GM23338 (cell line): Measurements from ENCODE around the gene KCNH6. TPM values are rescaled to one million over a fixed set of nuclear protein-coding genes. Genes with fewer than 3 reads are reported as not detected.

Experiments used
- ATAC-seq: fragments of 200-7000 bp; cut with Tn5 transposase; 3 replicates; pipeline ENCODE4 v1.9.1; 2020
- DNase-seq: peaks from one replicate; pipeline ENCODE4 v3.0.0-alpha.2; 2015; ENCODE audit warnings: low spot score
- H2AFZ ChIP-seq: fragments of 200-600 bp; sonication (generic); 2 replicates; pipeline ENCODE4 v1.8.0; 2016; ENCODE audit warnings: antibody characterized with exemption, mild to moderate bottlenecking, moderate library complexity
- H3F3A ChIP-seq: fragments of 200-600 bp; sonication (generic); replicated peaks from 2 replicates; pipeline ENCODE4 v1.8.0; 2017; ENCODE audit warnings: antibody characterized with exemption, mixed run types, low read depth
- H3K27ac ChIP-seq: fragments of 200-600 bp; sonication (generic); 2 replicates; pipeline ENCODE4 v1.6.1; 2016; ENCODE audit warnings: low read depth
- H3K27me3 ChIP-seq: fragments of 200-600 bp; sonication (generic); 2 replicates; pipeline ENCODE4 v1.8.0; 2016; ENCODE audit warnings: mild to moderate bottlenecking, mixed run types, moderate library complexity; ENCODE audit not compliant: insufficient read depth
- H3K36me3 ChIP-seq: fragments of 200-600 bp; sonication (generic); 2 replicates; pipeline ENCODE4 v1.8.0; 2016; ENCODE audit warnings: mild to moderate bottlenecking; ENCODE audit not compliant: insufficient read depth
- H3K4me1 ChIP-seq: fragments of 200-600 bp; sonication (generic); 2 replicates; pipeline ENCODE4 v1.8.0; 2016; ENCODE audit warnings: mild to moderate bottlenecking, moderate library complexity; ENCODE audit not compliant: insufficient read depth
- H3K4me2 ChIP-seq: fragments of 200-600 bp; sonication (generic); 2 replicates; pipeline ENCODE4 v1.7.1; 2017; ENCODE audit warnings: mixed run types
- H3K4me3 ChIP-seq: fragments of 200-600 bp; sonication (generic); 2 replicates; pipeline ENCODE4 v1.6.1; 2016; ENCODE audit warnings: mixed run types
- H3K79me2 ChIP-seq: fragments of 200-600 bp; sonication (generic); replicated peaks from 2 replicates; pipeline ENCODE4 v1.8.0; 2017; ENCODE audit warnings: mild to moderate bottlenecking; ENCODE audit not compliant: insufficient read depth
- H3K9me2 ChIP-seq: fragments of 200-600 bp; sonication (generic); 2 replicates; pipeline ENCODE4 v1.8.0; 2017; ENCODE audit not compliant: insufficient read depth
- H4K20me1 ChIP-seq: fragments of 200-600 bp; sonication (generic); replicated peaks from 2 replicates; pipeline ENCODE4 v1.8.0; 2017; ENCODE audit warnings: mild to moderate bottlenecking; ENCODE audit not compliant: insufficient read depth
- H3K27ac Mint-ChIP-seq: 2 replicates; pipeline ENCODE4 v1.8.0; 2020; ENCODE audit warnings: inconsistent platforms, mild to moderate bottlenecking, moderate library complexity, mixed read lengths
- H3K27me3 Mint-ChIP-seq: 3 replicates; pipeline ENCODE4 v1.8.0; 2022; ENCODE audit warnings: low read depth, mild to moderate bottlenecking, moderate library complexity, mixed read lengths, inconsistent platforms; ENCODE audit not compliant: insufficient read depth, poor library complexity
- H3K36me3 Mint-ChIP-seq: 3 replicates; pipeline ENCODE4 v1.8.0; 2021; ENCODE audit warnings: low read depth, mild to moderate bottlenecking, inconsistent platforms, moderate library complexity, mixed read lengths
- H3K4me1 Mint-ChIP-seq: 3 replicates; pipeline ENCODE4 v1.8.0; 2020; ENCODE audit warnings: mild to moderate bottlenecking, inconsistent platforms, mixed read lengths
- H3K4me3 Mint-ChIP-seq: 3 replicates; pipeline ENCODE4 v1.8.0; 2021; ENCODE audit warnings: moderate library complexity, mild to moderate bottlenecking, inconsistent platforms, mixed read lengths
- H3K9me3 Mint-ChIP-seq: 3 replicates; pipeline ENCODE4 v1.8.0; 2020; ENCODE audit warnings: moderate library complexity, mild to moderate bottlenecking, inconsistent platforms, mixed read lengths
- CREB1 ChIP-seq: fragments of 250-450 bp; sonication (Bioruptor Pico); IDR thresholded peaks from 2 replicates; pipeline ENCODE4 v1.5.0; 2020; ENCODE audit warnings: low read depth, mild to moderate bottlenecking, moderate library complexity
- CTCF ChIP-seq, 2 experiments: fragments of 200-600 bp in 1 of 2; sonication (generic) in 1 of 2; conservative IDR thresholded peaks; 2 replicates each; pipeline versions ENCODE4 v1.5.1 to v1.6.1; 2016 to 2017; ENCODE audit warnings: antibody characterized with exemption in 2 of 2, low read depth in 2 of 2, mild to moderate bottlenecking in 2 of 2, moderate library complexity in 1 of 2
- ETS1 ChIP-seq: IDR thresholded peaks from 2 replicates; pipeline ENCODE4 v1.6.1; 2016; ENCODE audit warnings: antibody characterized with exemption
- EZH2 ChIP-seq: fragments of 200-600 bp; sonication (generic); IDR thresholded peaks from one replicate; pipeline ENCODE4 v1.8.0; 2017; ENCODE audit warnings: antibody characterized with exemption, mild to moderate bottlenecking, low read depth; ENCODE audit not compliant: unreplicated experiment
- EZH2phosphoT487 ChIP-seq: fragments of 200-600 bp; sonication (generic); IDR thresholded peaks from one replicate; pipeline ENCODE4 v1.8.1; 2018; ENCODE audit warnings: antibody characterized with exemption; ENCODE audit not compliant: unreplicated experiment
- JUNB ChIP-seq: IDR thresholded peaks from one replicate; pipeline ENCODE4 v1.6.1; 2016; ENCODE audit warnings: antibody characterized with exemption; ENCODE audit not compliant: unreplicated experiment
- NANOG ChIP-seq: IDR thresholded peaks from 2 replicates; pipeline ENCODE4 v1.6.1; 2016; ENCODE audit warnings: antibody characterized with exemption, borderline replicate concordance
- POLR2AphosphoS5 ChIP-seq: IDR thresholded peaks from 2 replicates; pipeline ENCODE4 v1.6.1; 2016; ENCODE audit warnings: antibody characterized with exemption, low read depth
- REST ChIP-seq: IDR thresholded peaks from one replicate; pipeline ENCODE4 v1.6.1; 2018; ENCODE audit warnings: antibody characterized with exemption; ENCODE audit not compliant: unreplicated experiment
- STAT1 ChIP-seq: IDR thresholded peaks from one replicate; pipeline ENCODE4 v1.6.1; 2016; ENCODE audit warnings: antibody characterized with exemption; ENCODE audit not compliant: unreplicated experiment
- ZNF114 ChIP-seq: fragments of 250-450 bp; sonication (Bioruptor Pico); IDR thresholded peaks from 2 replicates; pipeline ENCODE4 v1.5.0; 2020; ENCODE audit warnings: mild to moderate bottlenecking, moderate library complexity
- ZNF331 ChIP-seq: fragments of 250-450 bp; sonication (Bioruptor Pico); IDR thresholded peaks from 2 replicates; pipeline ENCODE4 v1.5.0; 2020; ENCODE audit warnings: low read depth, mild to moderate bottlenecking, moderate library complexity
- ZNF462 ChIP-seq: fragments of 250-450 bp; sonication (Bioruptor Pico); IDR thresholded peaks from 2 replicates; pipeline ENCODE4 v1.5.0; 2020; ENCODE audit warnings: mild to moderate bottlenecking, moderate library complexity
- polyA plus RNA-seq: library from polyadenylated mRNA; unstranded; fragments of >200 nt; fragmentation: Nextera tagmentation; extraction: Ambion mirVana; gene quantifications from 2 replicates; pipeline ENCODE4 v1.2.1, GENCODE V29; 2016
- total RNA-seq: library from RNA; depleted of rRNA; stranded (reverse); fragments of >200 nt; shearing (Covaris generic); gene quantifications from 2 replicates; pipeline ENCODE4 v1.2.3, GENCODE V29; 2014

Gene KCNH6
- total and polyA plus RNA-seq, 2 experiments from 2014 or later = 1.3 to 2.8 TPM

- TF ChIP-seq STAT1 (no peak), NANOG (no peak), JUNB (no peak), ETS1 (no peak), REST (no peak), EZH2phosphoT487 (no peak), ZNF331 (CRISPR knock-in tag) (no peak), EZH2 (no peak), CREB1 (CRISPR knock-in tag) (no peak), POLR2AphosphoS5 (no peak), ZNF114 (CRISPR knock-in tag) (no peak), ZNF462 (no peak), CTCF (conservative IDR thresholded peaks at IDR 0.05; ENCODE audit: low read depth in 2 of 2) (no peak)
- Histone ChIP-seq H3K36me3 (peaks cover 3% of the 10 kb centered on the region; the same call in 1 of the 2 replicates), H4K20me1 (peaks cover 35% of the 10 kb centered on the region), H2AFZ (no peak overlapping the region), H3K79me2 (peaks cover 94% of the 10 kb centered on the region), H3K9me2 (no peaks in the 10 kb centered on the region), H3K4me2 (no peak overlapping the region), H3K4me1 (no peaks in the 10 kb centered on the region), H3K4me3 (no peak overlapping the region), H3K27me3 (no peaks in the 10 kb centered on the region), H3K27ac (no peak overlapping the region), H3F3A (no peaks in the 10 kb centered on the region)
- H3K27me3 Mint-ChIP-seq = peaks cover 3% of the 10 kb centered on the region
- no peaks in the 10 kb centered on the region for H3K9me3 Mint-ChIP-seq
- no peaks in the 10 kb centered on the region for H3K4me1 Mint-ChIP-seq
- no peak for ATAC-seq
- H3K36me3 Mint-ChIP-seq = peaks cover 6% of the 10 kb centered on the region; the same call in 1 of the 3 replicates
- H3K27ac Mint-ChIP-seq = no peak overlapping the region
- no peak for DNase-seq
- H3K4me3 Mint-ChIP-seq = no peak overlapping the region
Measured at GRCh38 chr17:63561819-63562218, 38.7 kb downstream of the KCNH6 start.
